Heart left ventricle (tissue), 16 donors: ENCODE data around the gene OR12D2. TPM values are rescaled to one million over a fixed set of nuclear protein-coding genes. Genes with fewer than 3 reads are reported as not detected.

ENCODE experiments used
- ATAC-seq, 4 donors: fragments of 200-7000 bp; cut with Tn5 transposase; one replicate each; pipeline ENCODE4 v1.9.1; 2020 to 2022; ENCODE audit warnings: moderate library complexity in 4 of 4, mild to moderate bottlenecking in 3 of 4, moderate number of reproducible peaks in 1 of 4
- DNase-seq, 5 donors: peaks; one replicate each; pipeline ENCODE4 v3.0.0-alpha.2; 2020
- H3K27ac ChIP-seq, 12 donors: fragments of 200-600 bp; sonication (generic) in 4 of 12; one replicate each; pipeline versions ENCODE4 v1.5.0 to v1.8.0; 2016 to 2022; ENCODE audit warnings: mild to moderate bottlenecking in 2 of 12
- H3K27me3 ChIP-seq, 9 donors: fragments of 200-600 bp; sonication (generic) in 2 of 9; one replicate each; pipeline versions ENCODE4 v1.5.1 to v1.8.0; 2016 to 2022; ENCODE audit warnings: mild to moderate bottlenecking in 3 of 9
- H3K36me3 ChIP-seq, 9 donors: fragments of 200-600 bp; sonication (generic) in 2 of 9; one replicate each; pipeline versions ENCODE4 v1.5.0 to v1.8.0; 2018 to 2022; ENCODE audit warnings: mild to moderate bottlenecking in 2 of 9
- H3K4me1 ChIP-seq, 12 donors: fragments of 200-600 bp; sonication (generic) in 4 of 12; one replicate each; pipeline versions ENCODE4 v1.5.0 to v1.8.0; 2016 to 2022; ENCODE audit warnings: mild to moderate bottlenecking in 3 of 12
- H3K4me3 ChIP-seq, 12 donors: fragments of 200-600 bp; sonication (generic) in 4 of 12; one replicate each; pipeline versions ENCODE4 v1.5.0 to v1.8.0; 2017 to 2022; ENCODE audit warnings: mild to moderate bottlenecking in 9 of 12, moderate library complexity in 4 of 12
- H3K9me3 ChIP-seq, 12 donors: fragments of 200-600 bp; sonication (generic) in 4 of 12; one replicate each; pipeline versions ENCODE4 v1.5.0 to v1.8.0; 2016 to 2022; ENCODE audit warnings: mild to moderate bottlenecking in 1 of 12
- CTCF ChIP-seq, 12 donors: fragments of 200-600 bp; sonication (generic) in 4 of 12; IDR thresholded peaks; one replicate each; pipeline versions ENCODE4 v1.5.0 to v1.8.0; 2018 to 2022; ENCODE audit warnings: antibody characterized with exemption in 12 of 12, mild to moderate bottlenecking in 5 of 12
- POLR2A ChIP-seq, 2 donors: fragments of 450-650 bp; IDR thresholded peaks; one replicate each; pipeline ENCODE4 v1.6.1; 2017; ENCODE audit warnings: antibody characterized with exemption in 2 of 2, mild to moderate bottlenecking in 2 of 2, moderate library complexity in 2 of 2
- WGBS, 4 donors: extraction: QIAGEN DNeasy Blood & Tissue Kit in 2 of 4; methylation state at CpG; one replicate each; pipeline versions ENCODE4 v1.1.5 to v1.1.7; 2013 to 2018; 5-methylcytosine and 5-hydroxymethylcytosine counted together
- intact Hi-C, 10 donors: fragments of 100-400 bp; cut with DNase I; formaldehyde crosslinking; loops; one replicate each; pipeline versions ENCODE4 v1.11.1 to v1.14.2; 2022
- polyA plus RNA-seq, 2 donors: library from polyadenylated mRNA; stranded (reverse); fragments of 200-250 nt; gene quantifications; one replicate each; pipeline ENCODE4 v1.2.3, GENCODE V29; 2013
- total RNA-seq, 9 donors: library from RNA; depleted of rRNA in 2 of 9; stranded (reverse); fragments of >200 nt in 2 of 9; fragmentation: NEBNext Ultra II Directional in 3 of 9; extraction: Animal tissue kit (Norgen Biotek cat#: 25700) in 3 of 9; gene quantifications; one replicate each; pipeline versions ENCODE4 v1.1.0 to v1.2.4, GENCODE V29; 2016 to 2023
- donor health status: ischemic (EF 13 %, LVEDD 7.1; RV severe dilation, severe dysfunction).
- donor health status: healthy with polysubstance abuse.
- donor health status: DM: no; HTN: yes; CAD: no.
- donor health status: DM: no; HTN: no; CAD: no.
- donor health status: ischemic (EF 25% LVEDD 6.9; RV normal size, moderate dysfunction).
- donor health status: ischemic (EF 25% LVEDD 5.7; RV mildly dilated, moderate dysfunction).
- donor health status: healthy.
- donor health status: DM: yes; HTN: yes; CAD: no.
- donor health status: ischemic (EF 35%, LVEDD 5.7; RV mildly dilated, moderate dysfunction).
- donor health status: nonischemic (EF 11% LVEDD 7.7; RV severe dilation, severe dysfunction).
- donor health status: DM: yes; HTN: yes; CAD: no.
- donor health status: PGD.
- donor health status: ischemic (EF 29% LVEDD 5.4; RV normal size, mild dysfunction).
- donor health status: nonischemic (EF 23%, LVEDD 6.1; RV moderate dilation, normal function).

Gene OR12D2
- total and polyA plus RNA-seq, 11 donors = not detected

GRCh38 chr6:29375191-29375590 is 20.2 kb upstream of the OR12D2 start, which contains the start of gene OR12D3:
Gene OR12D3 (minus strand): TSS chr6:29375291. CDS start chr6:29375287, 4 bp downstream.
- Histone ChIP-seq H3K27ac (no peak within 1 kb of the TSS), H3K36me3 (no peaks in the 10 kb centered on the region), H3K4me1 (no peaks in the 10 kb centered on the region), H3K27me3 (no peaks in the 10 kb centered on the region), H3K9me3 (no peaks in the 10 kb centered on the region), H3K4me3 (no peak within 1 kb of the TSS)
- DNase-seq (no peak), ATAC-seq (no peak)
- 86 to 95% (median 88%) methylated on average over 1 of the region's 1 CpG for WGBS, 4 donors
- intact Hi-C loops = no loop called here
- TF ChIP-seq POLR2A (IDR thresholded peaks at IDR 0.05) = no peak
- no peak for TF ChIP-seq CTCF (IDR thresholded peaks at IDR 0.05)

GRCh38 chr6:29376003-29376402 is 19.4 kb upstream of the OR12D2 start:
- no peaks in the 10 kb centered on the region for H3K9me3 ChIP-seq
- TF ChIP-seq POLR2A (IDR thresholded peaks at IDR 0.05) = no peak
- no peak for TF ChIP-seq CTCF (IDR thresholded peaks at IDR 0.05)
- H3K36me3 ChIP-seq = no peaks in the 10 kb centered on the region
- ATAC-seq (no peak), DNase-seq (no peak)
- no peaks in the 10 kb centered on the region for H3K27me3 ChIP-seq
- no peak overlapping the region for H3K27ac ChIP-seq
- no peaks in the 10 kb centered on the region for H3K4me1 ChIP-seq
- H3K4me3 ChIP-seq = no peak overlapping the region
- intact Hi-C loops = no loop called here

- H3K36me3 ChIP-seq = no peaks in the 10 kb centered on the region
- 37 to 65% (median 62%) methylated on average over 4 of the region's 4 CpGs for WGBS, 4 donors
- TF ChIP-seq CTCF (IDR thresholded peaks at IDR 0.05) (no peak), POLR2A (IDR thresholded peaks at IDR 0.05) (no peak)
- no peak overlapping the region for H3K4me3 ChIP-seq
- H3K9me3 ChIP-seq = no peaks in the 10 kb centered on the region
- DNase-seq (no peak), ATAC-seq (no peak)
- H3K27me3 ChIP-seq = peaks cover 0 to 3% (median 0%) of the 10 kb centered on the region in 9 donors
- H3K27ac ChIP-seq = no peak overlapping the region
- no peaks in the 10 kb centered on the region for H3K4me1 ChIP-seq
- intact Hi-C loops = no loop called here
Measured at GRCh38 chr6:29388533-29388932, 6.9 kb upstream of the OR12D2 start.

GRCh38 chr6:29399525-29399924 is 4.1 kb downstream of the OR12D2 start:
- intact Hi-C loops = no loop called here
- H3K27ac ChIP-seq = no peak overlapping the region
- 50 to 79% (median 61%) methylated on average over 2 of the region's 2 CpGs for WGBS, 4 donors
- ATAC-seq = no peak
- no peak for DNase-seq
- no peaks in the 10 kb centered on the region for H3K36me3 ChIP-seq
- H3K4me3 ChIP-seq = no peak overlapping the region
- peaks cover 0 to 11% (median 0%) of the 10 kb centered on the region in 9 donors for H3K27me3 ChIP-seq
- H3K9me3 ChIP-seq = no peaks in the 10 kb centered on the region
- H3K4me1 ChIP-seq = no peaks in the 10 kb centered on the region
- TF ChIP-seq CTCF (IDR thresholded peaks at IDR 0.05) (no peak), POLR2A (IDR thresholded peaks at IDR 0.05) (no peak)
